WTC11 (cell line): ENCODE results near the gene CEP78. TPM values are rescaled to one million over a fixed set of nuclear protein-coding genes. Genes with fewer than 3 reads are reported as not detected.

ENCODE experiments used
- ATAC-seq: fragments of 200-7000 bp; cut with Tn5 transposase; 2 replicates; pipeline ENCODE4 v1.10.0; 2021; ENCODE audit warnings: mild to moderate bottlenecking, moderate library complexity
- CTCF ChIA-PET: fragments of 300-600 bp; sonication (Branson Sonifier 250); formaldehyde crosslinking; loops from one replicate; lab custom pipeline; 2021; ENCODE audit warnings: antibody characterized with exemption; lab: Charles Lee
- POLR2A ChIA-PET: fragments of 350-600 bp; sonication (Branson Sonifier 250); formaldehyde crosslinking; loops from one replicate; lab custom pipeline; 2021; ENCODE audit warnings: antibody characterized with exemption; lab: Charles Lee
- DNase-seq: peaks from one replicate; pipeline ENCODE4 v3.0.0; 2021; ENCODE audit warnings: low spot score
- H3K27ac Mint-ChIP-seq: 2 replicates; pipeline ENCODE4 v1.8.0; 2021; ENCODE audit warnings: mixed read lengths
- H3K27me3 Mint-ChIP-seq: 2 replicates; pipeline ENCODE4 v1.8.0; 2021; ENCODE audit warnings: low read depth, mild to moderate bottlenecking, moderate library complexity, mixed read lengths
- H3K36me3 Mint-ChIP-seq: 2 replicates; pipeline ENCODE4 v1.8.0; 2021; ENCODE audit warnings: mixed read lengths
- H3K4me1 Mint-ChIP-seq: 2 replicates; pipeline ENCODE4 v1.8.0; 2022; ENCODE audit warnings: mixed read lengths
- H3K4me3 Mint-ChIP-seq: 2 replicates; pipeline ENCODE4 v1.8.0; 2021; ENCODE audit warnings: mild to moderate bottlenecking, moderate library complexity, mixed read lengths
- H3K9me3 Mint-ChIP-seq: 2 replicates; pipeline ENCODE4 v1.8.0; 2021; ENCODE audit warnings: mixed read lengths
- ARID4B ChIP-seq: sonication (generic); formaldehyde crosslinking; IDR thresholded peaks from 2 replicates; pipeline ENCODE4 v1.8.0; 2023; ENCODE audit warnings: missing genetic modification reagents, mild to moderate bottlenecking, borderline replicate concordance
- CBFB ChIP-seq: sonication (generic); formaldehyde crosslinking; IDR thresholded peaks from 2 replicates; pipeline ENCODE4 v1.8.1; 2022; ENCODE audit warnings: mild to moderate bottlenecking, low read depth, missing genetic modification reagents
- CREB1 ChIP-seq: sonication (generic); formaldehyde crosslinking; IDR thresholded peaks from 2 replicates; pipeline ENCODE4 v1.8.0; 2023; ENCODE audit warnings: mild to moderate bottlenecking, missing genetic modification reagents
- ESRRA ChIP-seq: sonication (generic); formaldehyde crosslinking; IDR thresholded peaks from 2 replicates; pipeline ENCODE4 v1.8.1; 2022; ENCODE audit warnings: mild to moderate bottlenecking, missing genetic modification reagents, borderline replicate concordance
- FOXJ3 ChIP-seq: sonication (generic); formaldehyde crosslinking; IDR thresholded peaks from 2 replicates; pipeline ENCODE4 v1.9.0; 2021; ENCODE audit warnings: missing genetic modification reagents, mild to moderate bottlenecking, borderline replicate concordance
- FOXP1 ChIP-seq: sonication (generic); formaldehyde crosslinking; IDR thresholded peaks from 2 replicates; pipeline ENCODE4 v1.8.0; 2022; ENCODE audit warnings: missing genetic modification reagents, mild to moderate bottlenecking, moderate library complexity, borderline replicate concordance
- GABPB1 ChIP-seq: sonication (generic); formaldehyde crosslinking; IDR thresholded peaks from 2 replicates; pipeline ENCODE4 v1.8.1; 2023; ENCODE audit warnings: mild to moderate bottlenecking, missing genetic modification reagents
- IRF1 ChIP-seq: sonication (generic); formaldehyde crosslinking; IDR thresholded peaks from 2 replicates; pipeline ENCODE4 v1.8.0; 2023; ENCODE audit warnings: missing genetic modification reagents
- JAZF1 ChIP-seq: fragments of 250-450 bp; sonication (Bioruptor Pico); IDR thresholded peaks from 2 replicates; pipeline ENCODE4 v1.9.0; 2021; ENCODE audit warnings: moderate library complexity, mild to moderate bottlenecking, inconsistent platforms
- MLX ChIP-seq: sonication (generic); formaldehyde crosslinking; IDR thresholded peaks from 2 replicates; pipeline ENCODE4 v1.8.1; 2023; ENCODE audit warnings: mild to moderate bottlenecking, missing genetic modification reagents, moderate library complexity
- NFYB ChIP-seq: sonication (generic); formaldehyde crosslinking; conservative IDR thresholded peaks from 2 replicates; pipeline ENCODE4 v1.8.0; 2022; ENCODE audit warnings: low read depth, missing genetic modification reagents
- TEAD4 ChIP-seq: sonication (generic); formaldehyde crosslinking; IDR thresholded peaks from 2 replicates; pipeline ENCODE4 v1.8.0; 2022; ENCODE audit warnings: mild to moderate bottlenecking, missing genetic modification reagents
- ZNF263 ChIP-seq: sonication (generic); formaldehyde crosslinking; IDR thresholded peaks from 2 replicates; pipeline ENCODE4 v1.8.1; 2022; ENCODE audit warnings: low read depth, mild to moderate bottlenecking, moderate library complexity, missing genetic modification reagents
- ZNF416 ChIP-seq: fragments of 250-450 bp; sonication (Bioruptor Pico); IDR thresholded peaks from 2 replicates; pipeline ENCODE4 v1.9.0; 2021; ENCODE audit warnings: mild to moderate bottlenecking, inconsistent platforms
- ZNF423 ChIP-seq: fragments of 250-450 bp; sonication (Bioruptor Pico); IDR thresholded peaks from 2 replicates; pipeline ENCODE4 v2.1.2; 2022; ENCODE audit warnings: mild to moderate bottlenecking, moderate library complexity
- ZSCAN18 ChIP-seq: fragments of 250-450 bp; sonication (Bioruptor Pico); IDR thresholded peaks from 2 replicates; pipeline ENCODE4 v2.1.2; 2022; ENCODE audit warnings: mild to moderate bottlenecking, moderate library complexity
- total RNA-seq: library from RNA; stranded (reverse); gene quantifications from 3 replicates; pipeline ENCODE4 v1.2.3, GENCODE V29; 2021

Gene CEP78
- total RNA-seq, 1 experiment from 2014 or later = 42.0 TPM

GRCh38 chr9:78292716-78293497 lies 57.0 kb downstream of the CEP78 start:
- no peak overlapping the region for H3K4me3 Mint-ChIP-seq
- peaks cover 31% of the 10 kb centered on the region for H3K4me1 Mint-ChIP-seq
- H3K36me3 Mint-ChIP-seq = no peaks in the 10 kb centered on the region
- ATAC-seq (no peak), DNase-seq (no peak)
- no peak overlapping the region for H3K27ac Mint-ChIP-seq
- H3K27me3 Mint-ChIP-seq = no peaks in the 10 kb centered on the region
- TF ChIP-seq GABPB1 (CRISPR knock-in tag) (peak; percentile 47; the same call in 1 of the 2 replicates), ZNF423 (CRISPR knock-in tag) (no peak), JAZF1 (CRISPR knock-in tag) (no peak)
- ChIA-PET POLR2A (no interaction called here), CTCF (no interaction called here)
- H3K9me3 Mint-ChIP-seq = no peaks in the 10 kb centered on the region

- H3K4me1 Mint-ChIP-seq = peaks cover 31% of the 10 kb centered on the region
Measured at GRCh38 chr9:78294290-78295176, 58.7 kb downstream of the CEP78 start.

More at GRCh38 chr9:78294290-78295176, 58.7 kb downstream of the CEP78 start:
- Mint-ChIP-seq H3K27me3 (no peaks in the 10 kb centered on the region), H3K36me3 (peaks cover 8% of the 10 kb centered on the region; the same call in 1 of the 2 replicates), H3K27ac (peak overlapping the region; percentile 10; the same call in 1 of the 2 replicates), H3K9me3 (no peaks in the 10 kb centered on the region)
- ChIA-PET CTCF (no interaction called here), POLR2A (no interaction called here)
- DNase-seq (no peak), ATAC-seq (no peak)
- no peak for TF ChIP-seq CREB1
- TF ChIP-seq CBFB (CRISPR knock-in tag) = no peak
- TF ChIP-seq ZNF263 (CRISPR knock-in tag) = no peak
- no peak for TF ChIP-seq ZNF423 (CRISPR knock-in tag)
- TF ChIP-seq ZSCAN18 = no peak
- TF ChIP-seq ZNF416 (CRISPR knock-in tag) = no peak
- no peak for TF ChIP-seq FOXJ3 (CRISPR knock-in tag)
- no peak for TF ChIP-seq ARID4B (CRISPR knock-in tag)
- TF ChIP-seq MLX = no peak
- TF ChIP-seq NFYB (CRISPR knock-in tag) = no peak
- TF ChIP-seq ESRRA = no peak
- TF ChIP-seq TEAD4 (CRISPR knock-in tag) = no peak
- no peak for TF ChIP-seq IRF1 (CRISPR knock-in tag)
- no peak for TF ChIP-seq FOXP1 (CRISPR knock-in tag)
- TF ChIP-seq, all 79 proteins: peak for 0
- H3K4me3 Mint-ChIP-seq = no peak overlapping the region
